ENCODE measurements around the gene EXT2.
A peak's percentile ranks its signal among the peaks of the same experiment; 100 is the strongest.

EXT2 gene

GRCh38 chr11:44088377-44088776 is 7.1 kb upstream of the EXT2 start:
- no peak for DNase-seq

GRCh38 chr11:44088871-44089270 is 6.6 kb upstream of the EXT2 start:
- no peak for DNase-seq

GRCh38 chr11:44090539-44090938 is 4.9 kb upstream of the EXT2 start:
- DNase-seq: no peak

GRCh38 chr11:44094260-44094868 is 1.1 kb upstream of the EXT2 start:
- DNase-seq: peak; percentile 88

- peak; percentile 2 for DNase-seq
Observed at GRCh38 chr11:44096360-44097185, 1.1 kb downstream of the EXT2 start.

GRCh38 chr11:44097821-44098220 is 2.3 kb downstream of the EXT2 start:
- no peak for DNase-seq

- no peak for DNase-seq
Observed at GRCh38 chr11:44101098-44101497, 5.6 kb downstream of the EXT2 start.

GRCh38 chr11:44104481-44105294 is 9.2 kb downstream of the EXT2 start:
- peak; percentile 84 for DNase-seq

- no peak for DNase-seq
Observed at GRCh38 chr11:44108260-44108659, 12.8 kb downstream of the EXT2 start.

GRCh38 chr11:44110231-44110679 is 14.8 kb downstream of the EXT2 start:
- peak; percentile 46 for DNase-seq

- DNase-seq: no peak
Observed at GRCh38 chr11:44112091-44112821, 16.8 kb downstream of the EXT2 start.

- DNase-seq: no peak
Observed at GRCh38 chr11:44113018-44113417, 17.5 kb downstream of the EXT2 start.

GRCh38 chr11:44113572-44113971 is 18.1 kb downstream of the EXT2 start:
- no peak for DNase-seq

GRCh38 chr11:44116234-44116830 is 20.9 kb downstream of the EXT2 start:
- peak; percentile 89 for DNase-seq

GRCh38 chr11:44120169-44120568 is 24.7 kb downstream of the EXT2 start:
- no peak for DNase-seq

- no peak for DNase-seq
Observed at GRCh38 chr11:44125598-44125997, 30.1 kb downstream of the EXT2 start.

GRCh38 chr11:44126304-44126703 is 30.8 kb downstream of the EXT2 start:
- no peak for DNase-seq

GRCh38 chr11:44127130-44127529 is 31.7 kb downstream of the EXT2 start:
- DNase-seq: no peak

- DNase-seq: no peak
Observed at GRCh38 chr11:44128729-44129128, 33.3 kb downstream of the EXT2 start.

GRCh38 chr11:44130751-44131150 is 35.3 kb downstream of the EXT2 start:
- DNase-seq: no peak

- DNase-seq: peak; percentile 12
Observed at GRCh38 chr11:44133335-44133946, 38.0 kb downstream of the EXT2 start.

GRCh38 chr11:44134625-44135024 is 39.1 kb downstream of the EXT2 start:
- no peak for DNase-seq
